ENCODE data around the gene NFE2L2. TPM values are rescaled to one million over a fixed set of nuclear protein-coding genes. Genes with fewer than 3 reads are reported as not detected.

NFE2L2 gene
- total RNA-seq, 1 donor from 2014 or later: 89.3 TPM

DNA sequence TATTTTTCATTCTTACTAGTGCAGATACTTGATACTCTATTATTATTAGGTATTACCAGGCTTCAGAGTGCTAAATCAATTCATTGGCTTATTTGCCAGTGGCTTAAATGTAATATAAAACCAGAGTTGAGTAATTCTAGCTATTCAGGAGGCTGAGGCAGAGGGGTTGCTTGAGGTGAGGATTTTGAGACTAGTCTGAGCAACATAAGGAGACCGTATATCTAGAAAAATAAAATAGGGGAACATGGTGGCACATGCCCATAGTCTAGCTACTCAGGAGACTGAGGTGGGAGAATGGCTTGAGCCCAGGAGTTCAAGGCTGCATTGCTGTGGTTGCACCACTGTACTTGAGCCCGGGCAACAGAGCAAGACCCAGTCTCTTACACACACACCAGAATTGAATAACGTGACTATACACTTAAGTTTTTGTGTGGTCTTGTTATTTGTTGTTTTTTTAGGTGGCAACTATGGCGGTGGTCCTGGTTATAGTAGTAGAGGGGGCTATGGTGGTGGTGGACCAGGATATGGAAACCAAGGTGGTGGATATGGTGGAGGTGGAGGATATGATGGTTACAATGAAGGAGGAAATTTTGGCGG, 47.2 kb downstream of the NFE2L2 start:
- POLR2A ChIA-PET: interaction anchor here (2.5 kb wide), 1 partner anchor 46 kb away, joined by 10 read pairs; no protein-coding TSS in a partner anchor
- no peak for ATAC-seq (ENCODE audit: low read depth)
- Mint-ChIP-seq H3K4me3 (no peak overlapping the region), H3K36me3 (ENCODE audit: low read depth) (peaks cover 91% of the 10 kb centered on the region), H3K27me3 (no peaks in the 10 kb centered on the region), H3K27ac (no peak overlapping the region), H3K4me1 (peaks cover 53% of the 10 kb centered on the region), H3K9me3 (no peaks in the 10 kb centered on the region)
- DNase-seq: no peak
- CTCF ChIA-PET: interaction anchor here (1.0 kb wide), 1 partner anchor 53 kb away, joined by 5 read pairs; no protein-coding TSS in a partner anchor
- intact Hi-C loops (cut with micrococcal nuclease): no loop called here
- TF ChIP-seq, protein P1, sequence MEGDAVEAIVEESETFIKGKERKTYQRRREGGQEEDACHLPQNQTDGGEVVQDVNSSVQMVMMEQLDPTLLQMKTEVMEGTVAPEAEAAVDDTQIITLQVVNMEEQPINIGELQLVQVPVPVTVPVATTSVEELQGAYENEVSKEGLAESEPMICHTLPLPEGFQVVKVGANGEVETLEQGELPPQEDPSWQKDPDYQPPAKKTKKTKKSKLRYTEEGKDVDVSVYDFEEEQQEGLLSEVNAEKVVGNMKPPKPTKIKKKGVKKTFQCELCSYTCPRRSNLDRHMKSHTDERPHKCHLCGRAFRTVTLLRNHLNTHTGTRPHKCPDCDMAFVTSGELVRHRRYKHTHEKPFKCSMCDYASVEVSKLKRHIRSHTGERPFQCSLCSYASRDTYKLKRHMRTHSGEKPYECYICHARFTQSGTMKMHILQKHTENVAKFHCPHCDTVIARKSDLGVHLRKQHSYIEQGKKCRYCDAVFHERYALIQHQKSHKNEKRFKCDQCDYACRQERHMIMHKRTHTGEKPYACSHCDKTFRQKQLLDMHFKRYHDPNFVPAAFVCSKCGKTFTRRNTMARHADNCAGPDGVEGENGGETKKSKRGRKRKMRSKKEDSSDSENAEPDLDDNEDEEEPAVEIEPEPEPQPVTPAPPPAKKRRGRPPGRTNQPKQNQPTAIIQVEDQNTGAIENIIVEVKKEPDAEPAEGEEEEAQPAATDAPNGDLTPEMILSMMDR (IDR thresholded peaks at IDR 0.05): no peak

DNA sequence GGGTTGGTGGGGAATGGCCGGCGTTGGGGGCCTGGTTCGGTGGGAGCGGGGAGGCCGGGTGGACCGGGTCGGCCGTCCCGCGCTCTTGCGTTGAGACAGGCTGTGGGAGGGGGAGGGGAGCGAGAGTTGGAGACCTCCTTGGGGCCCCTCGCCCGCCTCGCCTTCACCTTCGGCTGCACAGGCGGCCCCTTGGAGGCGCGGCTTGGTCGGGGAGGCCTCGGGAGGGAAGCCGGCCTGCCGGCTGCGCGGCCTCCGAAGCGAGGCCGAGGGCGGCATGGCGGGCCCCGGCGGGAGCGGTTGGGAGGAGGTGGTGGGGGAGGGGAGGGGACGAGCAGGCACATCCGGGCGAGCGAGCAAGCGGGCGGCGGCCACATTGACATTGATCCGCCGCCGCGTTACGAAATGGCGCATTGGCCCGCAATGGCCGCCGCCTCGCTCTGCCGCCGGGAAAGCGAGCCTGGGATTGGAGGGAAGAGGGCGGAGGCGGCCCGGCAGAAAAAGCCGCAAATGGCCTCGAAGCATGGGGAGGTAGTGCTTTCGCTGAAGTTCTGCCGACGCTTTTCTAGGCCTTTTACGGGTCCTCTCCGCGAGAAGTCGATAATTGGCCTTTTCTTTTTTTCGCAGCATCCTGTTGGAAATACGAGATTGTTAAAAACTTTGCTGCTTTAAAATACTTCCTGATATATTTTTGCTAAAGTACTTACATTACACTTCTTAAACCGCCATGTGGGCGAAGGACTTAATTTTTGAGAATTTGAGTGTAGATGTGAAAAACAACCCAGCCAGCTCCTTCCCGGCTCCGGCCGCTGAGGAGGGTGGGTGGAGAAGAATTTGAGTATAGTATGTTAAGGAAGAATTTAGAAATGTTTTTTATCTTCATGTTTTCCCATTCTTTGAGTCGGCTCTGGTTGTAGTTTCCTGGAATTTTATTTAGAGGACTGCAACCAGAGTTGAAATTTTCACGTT, 51.4 kb downstream of the NFE2L2 start:
- no peaks in the 10 kb centered on the region for H3K9me3 Mint-ChIP-seq
- ATAC-seq (ENCODE audit: low read depth): peak; percentile 47
- H3K36me3 Mint-ChIP-seq (ENCODE audit: low read depth): peaks cover 57% of the 10 kb centered on the region
- intact Hi-C loops (cut with micrococcal nuclease): loop anchor here (1.0 to 5.0 kb wide), 8 partner anchors 47 to 419 kb away; partner anchors contain the start of gene AGPS
- TF ChIP-seq, protein P1 (IDR thresholded peaks at IDR 0.05): no peak
- DNase-seq: peak; percentile 90
- POLR2A ChIA-PET: interaction anchor here (0.6 to 4.4 kb wide), 18 partner anchors 8 to 1238 kb away, joined by 3 to 212 read pairs (median 7); partner anchors contain the start of genes AGPS, NFE2L2, PJVK and PRKRA
- no peaks in the 10 kb centered on the region for H3K27me3 Mint-ChIP-seq
- H3K4me3 Mint-ChIP-seq: peak overlapping the region; percentile 95
- peaks cover 51% of the 10 kb centered on the region for H3K4me1 Mint-ChIP-seq
- CTCF ChIA-PET: interaction anchor here (1.7 to 1.8 kb wide), 3 partner anchors 48 to 51 kb away, joined by 6 to 25 read pairs (median 13); partner anchors contain the start of gene NFE2L2
- peak overlapping the region; percentile 100 for H3K27ac Mint-ChIP-seq

DNA sequence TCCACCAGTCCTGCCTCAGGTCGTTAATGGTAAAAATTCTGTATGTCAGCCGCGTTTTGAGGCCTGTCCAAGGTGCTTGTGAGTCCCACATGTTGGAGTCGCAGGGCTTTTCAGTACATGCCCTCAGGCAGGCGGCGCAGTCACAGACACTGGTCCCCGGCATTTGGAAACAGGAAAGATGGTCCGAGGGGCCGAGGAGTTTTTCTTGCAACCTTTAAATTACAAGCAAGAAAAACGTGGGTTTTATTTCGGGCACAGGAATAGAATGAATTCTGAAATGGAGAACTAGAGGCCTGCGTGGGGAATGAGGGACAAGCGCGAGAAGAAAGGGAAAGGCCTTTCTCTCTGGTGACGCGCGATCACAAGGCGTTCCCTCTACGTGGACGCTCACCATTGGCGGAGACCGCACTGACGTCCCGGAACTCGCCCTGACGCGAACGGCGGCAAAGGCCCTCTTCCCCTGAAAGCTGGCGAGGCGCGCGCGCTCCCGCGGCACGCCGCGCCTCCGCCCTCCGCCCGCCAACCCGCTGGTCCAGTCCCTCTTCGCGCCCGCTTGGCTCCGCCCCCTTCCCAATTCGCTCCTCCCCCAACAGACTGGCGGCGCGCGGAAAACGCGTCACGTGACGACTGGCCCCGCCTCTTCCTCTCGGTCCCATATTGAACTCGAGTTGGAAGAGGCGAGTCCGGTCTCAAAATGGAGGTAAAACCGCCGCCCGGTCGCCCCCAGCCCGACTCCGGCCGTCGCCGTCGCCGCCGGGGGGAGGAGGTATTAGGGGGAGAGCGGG, 52.2 kb downstream of the NFE2L2 start, which contains the start of gene HNRNPA3:
Gene HNRNPA3 (plus strand): TSS at position 689 of the 785 bp plus-strand sequence. CDS start 6 bp downstream, at position 695.
- TF ChIP-seq, protein P1 (IDR thresholded peaks at IDR 0.05): no peak

DNA sequence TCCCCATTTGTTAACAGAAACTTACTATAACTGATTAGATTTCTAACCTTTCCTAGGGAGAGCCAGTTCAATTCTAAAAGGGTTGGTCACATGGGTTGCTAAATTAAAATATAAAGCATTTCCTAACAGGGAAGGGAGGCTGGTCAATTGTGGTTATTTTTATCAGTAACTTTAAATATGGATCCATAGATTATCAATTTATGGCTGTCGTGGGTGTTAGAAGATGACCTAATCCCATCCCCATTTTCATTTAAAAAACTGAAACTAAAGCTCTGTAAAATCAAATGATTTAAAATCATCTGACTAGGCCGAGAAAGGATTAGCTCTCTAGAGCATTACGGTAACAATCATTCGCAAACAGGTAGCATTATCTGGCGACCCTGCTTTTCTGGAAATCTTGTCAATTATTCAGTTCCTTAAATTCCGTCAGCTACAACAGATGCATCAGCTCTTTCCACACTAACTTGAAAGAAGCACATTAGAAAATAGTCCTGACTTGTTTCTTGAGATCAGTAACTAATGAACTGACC, 52.9 kb downstream of the NFE2L2 start:
- Mint-ChIP-seq H3K4me3 (peak overlapping the region; percentile 95), H3K36me3 (ENCODE audit: low read depth) (peaks cover 42% of the 10 kb centered on the region), H3K9me3 (no peaks in the 10 kb centered on the region), H3K27ac (peak overlapping the region; percentile 100), H3K27me3 (no peaks in the 10 kb centered on the region), H3K4me1 (peaks cover 45% of the 10 kb centered on the region)
- no peak for DNase-seq
- ChIA-PET CTCF (interaction anchor here (0.9 to 1.7 kb wide), 4 partner anchors 46 to 181 kb away, joined by 3 to 25 read pairs (median 8); partner anchors contain the start of genes AGPS and NFE2L2), POLR2A (interaction anchor here (0.7 to 4.4 kb wide), 18 partner anchors 7 to 1239 kb away, joined by 3 to 212 read pairs (median 6); partner anchors contain the start of genes AGPS, NFE2L2, PJVK and PRKRA)
- intact Hi-C loops (cut with micrococcal nuclease): loop anchor here (1.0 to 5.0 kb wide), 7 partner anchors 45 to 421 kb away; partner anchors contain the start of gene AGPS
- peak; percentile 0 for ATAC-seq (ENCODE audit: low read depth)
- TF ChIP-seq, protein P1 (IDR thresholded peaks at IDR 0.05): no peak

More for the DNA sequence above, 52.2 kb downstream of the NFE2L2 start, which contains the start of gene HNRNPA3:
- intact Hi-C loops (cut with micrococcal nuclease): loop anchor here (1.0 to 5.0 kb wide), 7 partner anchors 46 to 420 kb away; partner anchors contain the start of gene AGPS
- POLR2A ChIA-PET: interaction anchor here (0.7 to 4.4 kb wide), 18 partner anchors 8 to 1239 kb away, joined by 3 to 212 read pairs (median 6); partner anchors contain the start of genes AGPS, NFE2L2, PJVK and PRKRA
- Mint-ChIP-seq H3K9me3 (no peaks in the 10 kb centered on the region), H3K27ac (peak within 1 kb of the TSS; percentile 100), H3K36me3 (ENCODE audit: low read depth) (peaks cover 48% of the 10 kb centered on the region), H3K4me1 (peaks cover 48% of the 10 kb centered on the region), H3K4me3 (peak within 1 kb of the TSS; percentile 95), H3K27me3 (no peaks in the 10 kb centered on the region)
- CTCF ChIA-PET: interaction anchor here (0.9 to 1.7 kb wide), 4 partner anchors 47 to 180 kb away, joined by 3 to 25 read pairs (median 8); partner anchors contain the start of genes AGPS and NFE2L2
- ATAC-seq (ENCODE audit: low read depth) (peak; percentile 86), DNase-seq (peak; percentile 100)
